Measurements from ENCODE around the gene ALDH2. TPM values are rescaled to one million over a fixed set of nuclear protein-coding genes. Genes with fewer than 3 reads are reported as not detected.
A peak's percentile ranks its signal among the peaks of the same experiment; 100 is the strongest.

The ALDH2 gene
- total and polyA plus RNA-seq, 2 of the 8 experiments (the other 6 are each of a cell fraction or from before 2014, with no cell fraction given), result 25.4 to 43.8 TPM

- 0 out of 2 replicates have a peak, but pooled peaks have one; percentile 30 for TF ChIP-seq CEBPB (IDR thresholded peaks at IDR 0.05; ENCODE audit: low read depth, low read length)
- TF ChIP-seq TBP (IDR thresholded peaks at IDR 0.05; ENCODE audit: low read depth, low read length), result no peak
- TF ChIP-seq NRF1 (IDR thresholded peaks at IDR 0.05; ENCODE audit: low read depth, low read length), result no peak
- TF ChIP-seq JUND (IDR thresholded peaks at IDR 0.05; ENCODE audit: low read length), result no peak
- TF ChIP-seq RNF2 (IDR thresholded peaks at IDR 0.05; ENCODE audit: borderline replicate concordance, low read depth, low read length, missing control alignments, poor library complexity, severe bottlenecking), result no peak
- TF ChIP-seq RFX5 (IDR thresholded peaks at IDR 0.05; ENCODE audit: borderline replicate concordance, low read depth, low read length), result no peak
- TF ChIP-seq CTBP2 (IDR thresholded peaks at IDR 0.05; ENCODE audit: borderline replicate concordance, insufficient read depth, insufficient read length, low read length), result no peak
- TF ChIP-seq GTF2F1 (IDR thresholded peaks at IDR 0.05; ENCODE audit: borderline replicate concordance, low read depth, low read length), result no peak
- TF ChIP-seq SP2 (IDR thresholded peaks at IDR 0.05; ENCODE audit: low read length), result no peak
- TF ChIP-seq POLR2A (IDR thresholded peaks at IDR 0.05; ENCODE audit: control extremely low read depth in 1 of 2, low read depth in 2 of 2, low read length in 2 of 2), result no peak
- TF ChIP-seq HDAC2 (IDR thresholded peaks at IDR 0.05; ENCODE audit: borderline replicate concordance in 1 of 2, low read depth in 2 of 2, low read length in 2 of 2), result no peak
- TF ChIP-seq SP4 (IDR thresholded peaks at IDR 0.05; ENCODE audit: low read length), result no peak
Measured at GRCh38 chr12:111767362-111768158, 827 bp downstream of the ALDH2 start (continued).
